Activated CD4-positive, alpha-beta T cell treated with anti-CD3 and anti-CD28 coated beads, Interleukin-2, Interleukin-4, amounts not matched to agents 100 ng/mL and 50 ng/mL, durations not matched to agents 16 hours and 8 hours (primary cell): Measurements from ENCODE around the gene RGS17.
"Not testable (repeated sequence)": the region's sequence is repeated elsewhere in the genome, so short reads cannot be mapped to it uniquely, and the experiment has no call there.

ENCODE experiments used
- DNase-seq: peaks from one replicate; pipeline ENCODE4 v3.0.0-alpha.2; 2020; ENCODE audit warnings: low spot score

The RGS17 gene, protein sequence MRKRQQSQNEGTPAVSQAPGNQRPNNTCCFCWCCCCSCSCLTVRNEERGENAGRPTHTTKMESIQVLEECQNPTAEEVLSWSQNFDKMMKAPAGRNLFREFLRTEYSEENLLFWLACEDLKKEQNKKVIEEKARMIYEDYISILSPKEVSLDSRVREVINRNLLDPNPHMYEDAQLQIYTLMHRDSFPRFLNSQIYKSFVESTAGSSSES

DNA sequence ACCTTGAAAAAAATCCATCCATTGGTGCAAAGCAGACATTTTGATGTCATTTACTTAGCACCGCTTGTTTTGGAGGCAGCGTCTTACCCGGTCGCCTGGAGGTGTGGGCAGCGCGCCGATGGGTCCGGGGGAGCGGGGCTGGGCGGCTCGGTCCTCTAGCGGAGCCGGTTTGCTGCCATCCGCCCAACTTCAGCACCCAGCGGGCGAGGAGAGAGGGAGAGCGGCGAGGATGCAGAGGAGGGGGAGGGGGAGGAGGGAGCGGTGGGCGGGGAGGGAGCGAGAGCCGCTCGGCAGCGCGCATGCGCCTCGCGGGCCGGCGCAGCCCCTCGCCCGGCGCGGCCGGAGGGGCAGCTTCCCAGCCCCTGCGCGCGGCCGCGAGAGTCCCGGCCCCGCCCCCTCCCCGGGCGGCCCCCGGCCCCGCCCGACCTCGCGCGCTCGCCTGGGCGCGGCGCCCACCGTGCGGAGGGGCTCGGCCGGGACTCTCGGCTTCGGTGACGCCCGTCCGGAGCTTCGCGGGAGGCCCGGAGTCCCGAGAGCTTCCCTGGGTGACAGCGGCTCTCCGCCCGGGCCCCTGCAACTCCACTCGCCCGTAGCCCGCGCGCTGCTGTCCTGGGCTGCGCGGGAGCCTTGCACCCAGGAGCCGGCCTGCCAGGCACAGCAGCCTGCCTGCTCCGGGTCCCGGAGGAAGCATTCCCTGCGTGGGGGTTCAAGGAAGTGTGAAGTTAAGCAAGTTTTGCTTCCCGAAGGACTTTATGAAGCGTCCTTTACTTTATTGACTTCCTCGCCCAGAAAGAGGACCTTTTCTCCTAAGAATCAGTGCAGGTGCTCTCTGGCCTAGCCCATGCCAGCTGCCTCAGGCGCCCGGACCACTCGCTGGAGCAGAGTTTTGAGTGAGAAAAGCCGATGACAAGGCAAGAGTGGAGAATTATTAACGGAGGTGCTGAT, at the start of gene RGS17:
RGS17 (minus strand) TSS at position 246 of the 945 bp plus-strand sequence. CDS start 87,264 bp downstream, outside the sequence.
- DNase-seq: peak; percentile 4

DNA sequence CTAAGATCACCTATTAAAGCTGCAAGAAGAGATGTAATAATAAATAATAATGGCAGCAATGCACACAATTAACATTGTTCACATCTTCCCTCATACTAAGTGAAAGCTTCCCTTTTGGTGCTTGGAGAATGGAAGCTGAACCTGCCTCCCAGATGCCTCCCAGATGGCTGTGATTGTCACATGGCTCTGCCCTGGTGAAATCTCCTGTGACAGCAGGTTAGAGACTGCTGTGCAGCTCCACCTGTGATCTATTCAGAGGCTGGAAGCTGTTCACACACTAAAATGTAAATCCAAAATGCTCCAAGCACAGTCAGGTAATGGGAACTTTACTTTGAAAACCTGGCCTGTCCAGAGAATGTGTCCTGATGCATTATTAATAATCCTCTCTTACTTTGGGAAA, 41.7 kb upstream of the RGS17 start:
- DNase-seq: no peak

DNA sequence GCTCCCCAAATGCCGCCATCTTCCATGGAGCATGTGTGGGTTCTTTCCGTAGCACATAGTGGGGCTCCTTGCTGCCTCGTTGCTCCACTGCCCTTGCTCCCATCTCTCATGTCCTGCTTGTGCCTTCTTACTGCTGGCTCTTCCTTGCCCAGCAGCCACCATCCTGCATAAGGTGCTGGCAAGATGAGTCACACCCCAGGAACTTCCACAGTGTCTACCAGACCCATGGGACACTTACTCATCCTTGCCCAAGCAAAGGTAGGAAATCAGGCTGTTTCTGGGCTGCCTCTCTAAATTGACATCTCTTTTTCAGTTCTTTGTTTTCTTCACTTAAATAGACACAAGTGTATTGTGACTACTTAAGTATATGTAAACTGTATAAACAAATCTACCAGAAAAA, 39.4 kb upstream of the RGS17 start:
- no peak for DNase-seq

DNA sequence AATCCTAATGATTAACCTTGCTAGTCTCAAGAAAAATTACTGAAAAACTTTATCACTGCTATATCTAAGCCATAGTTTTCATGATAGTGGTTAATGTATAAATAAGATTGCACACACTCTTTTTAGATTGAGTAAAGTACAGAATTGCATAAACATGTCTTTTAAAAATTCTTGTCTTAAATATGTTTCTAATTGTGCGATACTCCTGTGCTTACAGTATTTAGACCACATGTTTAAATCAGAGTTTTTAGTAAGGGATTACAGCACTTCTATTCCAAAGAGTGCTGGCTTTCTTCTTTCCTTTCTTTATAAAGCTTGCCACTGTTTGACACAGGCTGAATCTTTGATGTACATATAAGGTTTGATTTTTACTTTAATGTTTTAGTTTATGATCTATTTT, 36.8 kb upstream of the RGS17 start:
- no peak for DNase-seq

DNA sequence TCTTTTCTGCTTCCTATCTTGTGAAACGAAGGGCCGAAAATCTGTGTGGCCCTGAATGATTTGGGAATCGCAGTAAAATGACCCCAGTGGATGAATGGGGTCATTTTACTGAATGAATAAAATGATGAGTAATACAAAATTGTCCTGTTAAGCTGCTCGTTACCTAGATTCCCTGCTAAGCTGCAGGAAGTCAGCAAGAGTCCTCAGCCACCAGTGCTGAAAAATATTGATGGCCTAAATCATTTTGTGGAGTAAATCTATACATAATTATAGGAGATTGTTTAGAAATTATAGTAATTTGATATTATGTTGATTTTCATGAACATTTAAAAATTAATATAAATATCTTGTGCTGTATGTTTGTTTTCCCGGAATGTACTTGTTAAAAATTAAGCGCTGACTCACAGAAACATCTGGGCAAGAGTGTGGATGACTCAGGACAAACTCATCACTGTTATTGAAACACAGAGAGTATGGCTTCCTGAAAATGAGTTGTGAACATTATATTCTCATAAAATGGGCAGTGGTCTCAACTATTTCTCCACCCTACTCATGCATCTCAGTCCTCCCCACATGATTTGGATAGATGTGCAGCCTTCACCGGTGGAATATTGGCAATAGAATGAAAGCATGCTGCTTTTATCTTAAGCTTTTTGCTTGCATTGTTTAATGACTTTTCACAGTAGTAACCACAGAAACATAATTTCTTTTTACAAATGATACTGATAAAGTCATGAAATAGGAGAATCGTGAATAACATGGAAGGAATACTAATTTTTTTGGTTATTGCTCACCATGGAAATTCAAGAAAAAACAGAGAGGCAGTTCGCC, 36.2 kb upstream of the RGS17 start:
- DNase-seq: no peak

DNA sequence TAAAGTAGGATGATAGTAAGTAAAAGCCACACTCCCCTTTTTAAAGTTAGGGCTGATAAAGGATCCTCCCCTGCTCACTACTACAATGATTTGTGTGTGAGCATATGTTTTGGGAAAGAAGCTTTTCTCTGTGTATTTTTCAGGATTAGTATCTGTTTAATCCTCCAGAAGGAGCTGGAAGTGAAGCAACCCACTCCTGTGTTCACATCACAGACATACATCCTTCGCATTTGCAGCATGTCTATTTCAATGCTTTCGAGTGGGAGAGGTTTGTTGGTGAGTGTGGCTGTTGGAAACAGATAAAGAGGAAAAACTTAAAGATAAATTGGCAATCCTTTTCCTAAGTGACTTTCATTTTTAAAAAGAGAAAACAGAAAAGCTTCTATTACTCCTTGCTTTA, 31.6 kb upstream of the RGS17 start:
- no peak for DNase-seq

DNA sequence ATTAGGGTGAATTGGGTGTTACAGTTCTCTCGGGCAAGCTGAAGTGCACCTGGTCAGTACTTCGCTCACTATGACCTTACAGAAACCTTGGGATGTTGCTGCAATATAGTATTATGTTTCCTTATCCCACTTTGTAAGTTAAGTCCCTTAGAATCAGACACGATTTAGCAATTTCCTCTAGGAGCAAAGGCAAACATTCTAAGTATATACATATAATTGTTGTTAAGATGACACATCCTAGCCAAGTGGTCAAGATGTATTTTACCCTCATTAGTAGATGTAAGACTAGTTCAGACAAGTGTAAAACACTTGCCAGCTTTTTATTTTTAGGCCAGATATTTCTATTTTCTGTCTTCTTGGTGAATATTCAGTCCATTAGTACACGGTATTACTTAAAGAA, 31.1 kb upstream of the RGS17 start:
- DNase-seq: no peak

DNA sequence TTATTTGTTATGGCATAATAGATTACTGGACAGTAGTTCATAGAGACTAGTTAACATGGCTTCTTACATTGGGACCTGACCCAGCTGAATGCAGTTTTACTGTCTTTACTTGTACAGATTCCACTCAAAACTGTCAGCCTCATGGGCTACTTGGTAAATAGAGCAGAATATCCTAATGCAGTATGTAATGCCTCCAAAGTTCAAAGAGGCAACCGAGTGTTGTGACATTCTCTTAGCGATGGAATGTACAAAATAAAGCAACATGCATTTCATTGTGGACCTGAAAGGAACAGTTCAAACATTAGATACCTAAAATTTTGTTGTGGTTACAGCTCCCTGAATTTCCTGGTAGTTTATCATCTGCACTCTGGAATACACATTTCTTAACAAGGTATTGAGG, 29.1 kb upstream of the RGS17 start:
- DNase-seq: no peak

DNA sequence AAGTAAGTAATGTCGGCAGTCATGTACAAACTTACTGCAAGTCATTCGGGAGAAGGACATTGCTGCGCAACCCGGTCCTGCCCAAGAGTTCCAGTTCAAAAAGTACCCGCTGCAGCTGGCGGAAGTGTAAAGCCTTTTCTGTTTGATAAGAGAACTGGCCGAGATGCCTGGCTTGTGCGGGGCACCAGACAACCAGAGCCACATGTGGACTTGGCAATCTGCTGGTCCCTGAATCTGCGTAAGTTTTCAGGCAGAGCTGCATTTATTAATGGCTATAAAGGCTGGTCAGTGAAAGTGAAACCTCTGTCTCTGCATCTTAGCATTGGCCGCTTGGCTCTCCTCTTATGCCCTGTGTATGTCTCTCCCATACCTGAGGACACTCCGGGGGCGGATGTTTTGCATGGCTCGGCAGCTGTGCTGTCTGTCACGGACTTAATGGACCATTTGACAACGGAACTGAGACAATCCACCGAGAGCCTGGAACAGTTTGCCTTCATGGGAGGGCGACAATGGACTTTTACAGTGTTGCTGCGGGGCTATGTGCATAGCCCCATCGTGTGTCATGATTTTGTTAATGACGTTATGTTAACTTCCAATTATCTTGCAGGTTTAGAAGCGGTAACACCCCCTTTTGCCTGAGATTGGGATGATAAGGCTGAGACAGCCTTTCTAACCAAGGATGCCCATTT, 19.8 kb upstream of the RGS17 start:
- no peak for DNase-seq

DNA sequence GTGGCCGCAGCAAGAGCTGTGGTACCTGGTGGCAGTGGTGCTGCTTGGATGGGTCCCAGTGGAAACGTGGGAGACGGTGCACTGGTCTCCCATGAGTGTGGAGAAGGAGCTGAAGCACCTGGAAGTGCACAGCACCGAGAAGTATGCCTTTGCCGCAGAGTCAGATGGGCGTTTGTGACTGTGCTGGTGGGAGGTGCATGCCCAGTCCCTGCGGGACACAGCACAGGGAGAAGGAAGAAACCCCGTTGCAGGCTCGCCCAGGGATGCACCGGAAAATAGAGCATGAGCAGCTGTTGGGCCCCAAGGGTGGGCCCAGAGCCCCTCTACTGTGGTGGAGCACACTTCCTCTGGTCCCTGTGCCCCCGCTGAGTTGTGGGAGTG, 19.3 kb upstream of the RGS17 start:
- no peak for DNase-seq

DNA sequence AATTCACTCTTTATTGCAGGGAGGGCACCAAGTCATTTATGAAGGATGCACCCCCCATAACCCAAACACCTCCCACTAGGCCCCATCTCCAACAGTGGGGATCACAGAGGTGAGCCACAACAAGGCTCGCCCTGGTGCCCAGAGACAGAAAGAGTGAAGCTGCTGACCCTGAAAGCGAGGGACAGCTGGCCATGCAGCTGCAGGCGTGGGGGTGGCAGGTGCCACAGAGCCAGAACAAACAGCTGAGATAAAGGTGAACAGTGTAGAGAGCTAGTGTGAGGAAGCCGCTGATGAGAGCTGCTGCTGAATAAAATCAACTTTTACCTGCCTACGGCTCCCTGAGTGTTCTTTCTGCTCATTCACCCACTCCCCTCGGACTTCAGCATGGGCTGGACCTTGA, 18.8 kb upstream of the RGS17 start:
- DNase-seq: no peak

DNA sequence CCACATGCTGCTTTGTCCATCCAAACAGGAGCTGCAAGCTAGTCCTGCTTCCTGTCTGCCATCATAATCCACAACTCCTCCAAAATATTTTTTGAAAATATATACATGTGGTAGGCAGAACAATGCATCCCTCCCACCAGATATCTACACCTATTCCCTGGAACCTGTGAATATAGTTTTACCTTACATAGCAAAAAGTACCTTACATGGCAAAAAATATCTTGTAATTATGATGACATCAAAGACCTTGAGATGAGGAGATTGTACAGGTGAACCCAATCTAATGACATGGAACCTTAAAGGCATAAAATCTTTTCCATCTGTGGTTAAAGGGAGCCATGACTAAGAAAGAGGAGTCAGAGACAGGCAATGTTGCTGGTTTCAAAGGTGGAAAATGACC, 15.3 kb upstream of the RGS17 start:
- no peak for DNase-seq

DNA sequence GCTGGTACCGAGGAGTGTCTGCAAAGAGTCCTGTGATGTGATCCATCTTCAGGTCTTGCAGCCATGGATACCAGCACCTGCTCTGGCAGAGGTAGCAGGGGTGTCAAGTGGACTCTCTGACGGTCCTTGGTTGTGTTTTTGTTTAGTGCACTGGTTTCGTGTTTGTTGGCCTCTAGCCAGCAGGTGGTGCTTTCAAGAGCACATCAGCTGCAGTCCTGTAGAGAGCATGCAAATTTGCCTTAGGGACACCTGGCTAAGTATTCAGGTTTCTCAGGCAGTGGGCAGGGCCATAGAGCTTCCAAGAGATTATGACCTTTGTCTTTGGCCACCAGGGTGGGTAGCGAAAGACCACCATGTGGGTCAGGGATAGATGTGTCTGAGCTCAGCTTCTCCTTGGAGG, 14.5 kb upstream of the RGS17 start:
- DNase-seq: no peak

DNA sequence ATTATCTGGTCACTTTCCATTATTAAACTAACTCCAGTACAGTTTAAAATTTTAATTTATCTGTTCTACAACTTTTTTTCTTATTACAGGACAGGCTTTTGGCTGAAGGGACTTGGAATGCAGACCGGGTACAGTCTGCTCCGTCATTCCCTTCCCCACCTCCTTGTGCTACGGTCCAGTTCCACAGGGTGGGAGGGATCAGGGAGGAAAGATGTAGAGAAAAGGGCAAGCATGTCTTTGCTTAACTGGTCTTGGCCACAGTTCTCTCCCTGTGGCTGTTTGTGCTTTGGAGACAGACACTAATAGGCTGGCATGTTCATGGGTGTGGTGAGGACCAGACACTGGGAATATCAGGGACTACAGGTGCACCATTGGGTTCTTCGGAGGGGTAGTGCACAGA, 12.1 kb upstream of the RGS17 start:
- no peak for DNase-seq

DNA sequence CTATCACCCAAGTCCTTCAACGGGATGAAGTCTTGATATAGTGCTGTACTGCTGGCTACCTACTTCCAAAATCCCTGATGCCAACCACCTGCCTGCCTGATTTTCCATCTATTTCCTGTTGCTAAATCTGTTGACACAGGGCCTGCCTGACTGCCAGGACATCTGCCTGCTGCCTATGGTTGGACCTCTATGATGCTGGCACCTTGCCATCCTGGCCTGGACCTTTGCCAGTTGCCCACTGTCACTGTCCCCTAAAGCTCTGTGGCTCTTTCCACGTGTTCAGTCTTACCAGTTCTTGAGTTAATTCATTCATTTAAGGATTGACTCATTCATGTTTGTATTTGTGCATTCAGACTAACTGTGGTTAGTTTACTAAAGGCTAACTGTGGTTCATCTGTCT, 9.2 kb upstream of the RGS17 start:
- DNase-seq: no peak

DNA sequence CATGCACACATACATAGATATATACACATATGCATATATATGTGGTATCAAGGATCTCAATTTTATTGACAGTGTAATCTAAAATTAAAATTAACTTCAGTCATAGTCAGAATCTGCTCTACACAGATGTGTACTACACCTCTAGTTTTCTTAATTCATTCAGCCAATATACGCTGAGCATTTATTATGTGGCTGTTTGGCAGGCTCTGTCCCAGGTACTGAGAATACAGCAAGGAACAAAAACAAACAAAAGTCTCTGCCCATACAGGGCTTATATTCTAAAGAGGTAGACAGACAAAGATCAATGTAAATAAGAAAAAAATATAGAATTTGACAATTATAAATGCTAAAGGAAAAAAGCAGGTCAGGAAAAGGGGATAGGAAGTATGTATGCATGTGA, 7.8 kb upstream of the RGS17 start:
- no peak for DNase-seq

DNA sequence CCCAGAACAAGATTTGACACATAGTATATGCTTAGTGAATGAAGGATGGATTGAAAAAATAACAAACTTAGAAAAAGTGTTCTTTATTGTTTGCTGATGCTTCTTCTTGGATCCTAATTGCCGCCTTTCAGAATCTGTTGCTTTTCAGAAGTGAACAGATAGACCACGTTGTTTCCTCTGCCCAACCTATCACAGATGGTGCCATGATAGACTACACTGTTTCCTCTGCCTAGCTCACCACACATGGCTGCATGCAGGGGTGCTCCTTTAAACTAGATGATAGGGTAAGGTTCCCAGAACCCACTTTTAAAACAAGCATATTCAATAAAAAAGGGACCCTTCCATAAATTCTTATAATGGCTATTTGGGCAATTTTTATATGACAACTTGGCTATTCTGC, 4.6 kb upstream of the RGS17 start:
- DNase-seq: no peak

DNA sequence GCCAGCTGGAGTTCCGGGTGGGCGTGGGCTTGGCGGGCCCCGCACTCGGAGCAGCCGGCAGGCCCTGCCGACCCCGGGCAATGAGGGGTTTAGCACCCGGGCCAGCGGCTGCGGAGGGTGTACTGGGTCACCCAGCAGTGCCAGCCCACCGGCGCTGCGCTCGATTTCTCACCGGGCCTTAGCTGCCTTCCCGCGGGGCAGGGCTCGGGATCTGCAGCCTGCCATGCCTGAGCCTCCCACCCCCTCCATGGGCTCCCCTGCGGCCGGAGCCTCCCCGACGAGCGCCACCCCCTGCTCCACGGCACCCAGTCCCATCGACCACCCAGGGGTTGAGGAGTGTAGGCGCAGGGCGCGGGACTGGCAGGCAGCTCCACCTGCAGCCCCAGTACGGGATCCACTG, 2.6 kb upstream of the RGS17 start:
- not testable (repeated sequence) for DNase-seq

DNA sequence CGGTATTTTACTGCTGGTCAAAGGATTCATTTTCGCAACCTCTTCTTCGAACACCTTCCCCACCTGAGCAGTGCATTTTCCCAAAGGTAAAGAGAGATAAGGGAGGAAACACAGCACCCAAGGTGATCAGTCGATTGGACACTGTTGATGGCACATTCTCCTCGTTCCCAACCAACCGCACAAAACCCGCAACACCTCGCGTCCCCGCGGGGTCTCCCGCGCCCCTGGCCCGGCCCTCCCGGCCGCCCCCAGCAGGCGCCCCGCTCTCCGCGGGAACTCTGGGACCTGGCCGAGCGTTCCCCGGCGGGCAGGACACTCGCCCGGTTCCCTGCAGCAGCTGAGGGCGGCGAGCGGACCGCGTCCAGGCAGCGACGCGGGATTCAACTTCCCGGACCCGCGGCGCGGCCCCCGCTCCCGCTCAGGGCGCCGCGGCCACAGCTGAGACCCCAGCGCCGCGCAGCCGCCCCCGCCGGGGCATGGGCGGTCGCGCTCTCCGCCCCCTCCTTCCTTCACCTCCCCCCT, 506 bp downstream of the RGS17 start:
- DNase-seq: no peak

DNA sequence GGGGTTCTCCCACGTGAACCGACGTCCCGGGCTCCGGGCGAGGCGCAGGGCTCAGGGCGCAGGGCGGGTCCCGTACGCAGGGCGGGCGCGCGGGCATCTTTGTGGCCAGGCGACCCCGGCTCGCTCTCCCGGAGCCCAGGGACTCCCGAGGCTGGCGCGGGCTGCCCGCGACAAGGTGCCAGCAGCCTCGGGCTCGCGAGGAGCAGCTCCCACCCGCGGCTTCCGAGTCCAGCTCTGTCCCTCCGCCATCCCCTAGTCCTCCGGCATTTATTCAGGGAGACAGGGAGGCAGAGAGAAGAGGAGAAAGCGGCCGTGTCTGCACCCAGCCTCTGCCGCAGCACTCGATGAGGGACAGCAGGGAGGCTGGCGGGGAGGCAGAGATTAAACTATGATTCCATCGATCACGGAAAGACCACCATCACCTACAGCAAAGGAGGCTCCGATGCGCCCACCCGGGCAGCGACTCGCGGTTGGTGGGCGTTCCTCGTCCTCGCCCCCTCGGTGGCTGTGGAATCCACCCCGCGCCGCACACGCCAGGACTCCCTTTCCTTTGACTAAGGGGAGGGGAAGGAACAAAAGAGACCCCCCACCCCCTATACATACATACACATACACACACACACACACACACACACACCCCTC, 1.1 kb downstream of the RGS17 start:
- no peak for DNase-seq

DNA sequence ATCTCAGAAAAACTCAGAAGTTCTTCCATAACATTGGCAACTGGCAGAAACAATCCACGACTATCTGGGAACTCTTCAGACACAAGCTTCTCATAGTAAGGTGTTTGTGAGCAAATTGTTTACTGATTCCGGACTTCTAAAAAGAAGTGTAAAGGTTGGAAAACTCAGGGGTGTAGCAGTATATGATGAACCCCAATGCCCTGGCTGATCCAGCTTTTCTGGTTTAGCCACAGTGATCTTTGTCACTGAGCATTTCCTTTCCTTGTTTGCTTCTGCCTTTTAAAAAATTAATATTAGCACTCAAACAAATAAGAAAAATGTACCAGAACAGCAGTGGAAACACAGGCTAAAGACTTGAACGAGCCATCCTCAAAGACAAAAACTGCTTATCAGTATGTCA, 4.9 kb downstream of the RGS17 start:
- DNase-seq: no peak
